Activated naive CD4-positive, alpha-beta T cell treated with anti-CD3 and anti-CD28 coated beads, Interleukin-2, amount 50 U/mL, for 16 hours (primary cell): ENCODE data around the gene BTBD3.
A peak's percentile ranks its signal among the peaks of the same experiment; 100 is the strongest.

Source experiments
- DNase-seq: peaks from one replicate; pipeline ENCODE4 v3.0.0-alpha.2; 2020

The BTBD3 gene

DNA sequence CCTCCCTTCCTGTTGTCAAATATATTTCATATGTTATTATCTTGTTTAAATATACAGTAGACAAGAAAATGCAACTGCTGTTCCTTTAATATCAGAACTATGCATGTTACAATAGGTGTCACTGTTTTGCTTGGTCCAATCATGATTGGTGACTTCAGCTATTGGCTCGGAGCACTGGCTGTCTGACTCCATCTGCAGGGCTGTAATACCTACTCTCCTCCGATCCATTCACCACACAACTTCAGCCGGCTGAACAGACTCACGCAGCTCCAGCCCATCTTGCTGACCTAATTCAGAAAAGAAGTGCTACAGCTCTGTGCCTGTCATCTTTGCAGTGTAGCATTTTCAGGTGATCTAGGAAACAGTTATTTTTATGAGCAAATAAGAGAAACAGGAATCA, at the start of gene BTBD3:
TSS of gene BTBD3 (plus strand) at position 231 of the 400 bp plus-strand sequence. CDS start 383 bp downstream, outside the sequence.
- DNase-seq = no peak

DNA sequence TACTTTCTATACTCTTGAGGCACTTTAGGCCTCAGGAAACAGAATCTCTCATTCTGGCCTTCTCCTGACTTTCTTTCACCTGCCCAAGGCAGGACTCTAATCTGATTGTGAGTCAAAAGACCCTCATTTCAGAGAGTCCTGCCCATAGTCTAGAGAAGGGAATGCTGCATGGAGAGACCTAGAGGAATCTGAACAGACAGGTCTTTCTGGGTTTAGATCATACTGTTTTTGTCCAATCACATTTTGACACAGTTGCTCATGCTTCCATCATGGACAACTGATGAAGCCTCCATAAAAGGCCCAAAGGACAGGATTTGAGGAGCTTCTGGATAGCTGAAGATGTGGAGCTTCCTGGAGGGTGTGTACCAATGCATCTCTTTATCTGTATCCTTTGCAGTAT, 48.1 kb upstream of the BTBD3 start:
- no peak for DNase-seq

DNA sequence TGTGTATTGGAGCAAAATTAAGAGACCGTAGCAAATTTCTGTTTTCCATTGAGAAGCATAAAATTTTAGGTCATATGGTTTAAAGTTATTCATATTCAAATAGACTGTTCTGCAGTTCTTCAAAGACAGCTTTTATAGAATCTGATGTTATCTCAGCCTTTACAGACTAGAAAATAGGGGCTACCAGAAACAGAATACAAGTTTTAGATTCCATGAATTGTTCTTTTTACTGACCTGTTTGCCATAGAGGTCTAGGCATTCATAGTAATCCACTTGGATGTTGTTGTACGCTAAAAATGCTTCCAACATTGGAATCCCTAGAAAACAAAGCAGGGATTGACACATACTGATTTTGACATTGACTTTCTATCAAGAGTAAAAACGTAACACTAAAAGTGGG, 47.3 kb upstream of the BTBD3 start:
- DNase-seq = no peak

DNA sequence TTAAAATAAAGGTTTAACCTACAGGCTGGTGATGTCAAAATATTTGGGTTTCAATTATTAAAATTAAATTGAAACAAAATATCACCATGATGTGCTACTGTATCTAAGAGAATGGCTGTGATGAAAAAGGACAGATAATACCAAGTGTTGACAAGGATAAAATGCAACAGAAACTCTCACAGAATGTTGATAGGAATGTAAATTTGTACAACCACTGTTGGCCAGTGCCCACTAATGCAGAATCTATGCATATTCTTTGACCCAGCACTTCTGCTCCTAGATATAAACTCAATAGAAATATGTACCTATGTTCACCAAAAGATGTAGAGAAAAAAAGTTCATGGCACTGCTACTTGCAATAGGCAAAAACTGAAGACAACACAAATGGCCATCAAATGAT, 41.1 kb upstream of the BTBD3 start:
- DNase-seq = no peak

DNA sequence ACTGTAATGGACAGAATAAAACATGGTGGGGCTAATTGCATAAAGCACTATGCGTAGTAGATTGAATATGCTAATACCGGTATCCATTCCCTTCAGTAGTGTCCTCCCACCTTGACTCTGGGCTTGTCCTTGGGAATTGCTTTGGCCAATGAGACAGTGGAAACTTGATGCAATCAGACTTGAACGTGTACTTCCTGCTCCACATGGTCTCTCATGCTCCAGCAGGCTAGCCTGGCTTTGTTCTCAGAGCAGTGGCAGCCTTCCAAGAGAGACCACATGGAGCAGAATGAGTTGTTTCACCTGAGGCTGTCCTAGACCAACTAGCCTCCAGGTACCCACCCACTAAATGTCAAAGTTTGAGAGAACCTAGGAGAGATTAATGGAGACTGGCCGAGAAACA, 37.0 kb upstream of the BTBD3 start:
- no peak for DNase-seq

DNA sequence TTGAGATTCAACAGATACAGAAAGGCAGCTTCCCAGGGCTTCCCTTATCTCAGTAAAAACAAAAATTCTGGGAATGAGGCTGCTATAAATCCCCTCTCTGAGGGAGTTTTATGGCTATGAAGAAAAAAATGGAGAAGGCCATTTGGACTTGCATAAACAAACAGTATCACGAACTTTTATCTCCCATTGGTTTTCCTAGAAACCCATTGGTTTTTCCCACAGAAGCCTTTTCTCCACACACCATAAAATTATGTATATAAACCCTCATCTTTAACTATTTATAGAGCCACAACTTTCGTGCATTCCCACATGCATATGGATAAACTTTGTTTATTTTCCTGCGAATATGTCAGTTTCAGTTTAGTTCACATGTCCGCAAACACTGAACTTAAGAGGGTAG, 36.2 kb upstream of the BTBD3 start:
- DNase-seq = no peak

DNA sequence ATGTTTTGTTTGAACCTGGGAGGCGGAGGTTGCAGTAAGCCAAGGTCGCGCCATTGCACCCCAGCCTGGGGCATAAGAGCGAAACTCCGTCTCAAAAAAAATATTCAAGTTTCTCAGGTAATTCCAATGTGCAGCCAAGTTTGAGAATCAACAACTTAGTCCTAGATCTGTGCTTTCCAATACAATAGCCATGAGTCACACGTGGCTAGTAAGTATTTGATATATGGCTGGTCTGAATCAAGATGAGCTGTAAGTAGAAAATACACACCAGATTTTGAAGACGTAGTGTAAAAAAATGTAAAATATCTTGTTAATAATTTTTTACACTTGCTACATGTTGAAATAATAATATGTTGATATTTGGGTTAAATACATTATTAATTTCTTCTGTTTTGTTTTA, 35.0 kb upstream of the BTBD3 start:
- DNase-seq = no peak

DNA sequence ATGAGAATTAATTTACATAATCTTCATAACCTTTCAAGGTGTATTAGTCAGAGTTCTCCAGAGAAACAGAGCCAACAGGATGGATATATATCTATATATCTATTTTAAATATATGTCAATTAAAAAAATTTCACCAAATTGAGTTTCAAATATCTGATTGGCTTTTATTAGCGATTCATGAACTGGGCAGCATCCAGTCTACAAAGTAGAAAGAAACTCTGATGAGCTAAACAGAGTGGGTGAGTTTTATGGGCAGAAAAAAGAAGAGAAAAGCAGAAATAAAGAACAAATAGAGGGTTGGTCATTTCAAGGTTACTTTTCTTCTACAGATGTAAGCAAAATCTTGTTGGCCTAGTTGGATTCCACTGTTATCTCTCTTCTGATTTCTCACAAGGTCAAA, 29.0 kb upstream of the BTBD3 start:
- DNase-seq = no peak

DNA sequence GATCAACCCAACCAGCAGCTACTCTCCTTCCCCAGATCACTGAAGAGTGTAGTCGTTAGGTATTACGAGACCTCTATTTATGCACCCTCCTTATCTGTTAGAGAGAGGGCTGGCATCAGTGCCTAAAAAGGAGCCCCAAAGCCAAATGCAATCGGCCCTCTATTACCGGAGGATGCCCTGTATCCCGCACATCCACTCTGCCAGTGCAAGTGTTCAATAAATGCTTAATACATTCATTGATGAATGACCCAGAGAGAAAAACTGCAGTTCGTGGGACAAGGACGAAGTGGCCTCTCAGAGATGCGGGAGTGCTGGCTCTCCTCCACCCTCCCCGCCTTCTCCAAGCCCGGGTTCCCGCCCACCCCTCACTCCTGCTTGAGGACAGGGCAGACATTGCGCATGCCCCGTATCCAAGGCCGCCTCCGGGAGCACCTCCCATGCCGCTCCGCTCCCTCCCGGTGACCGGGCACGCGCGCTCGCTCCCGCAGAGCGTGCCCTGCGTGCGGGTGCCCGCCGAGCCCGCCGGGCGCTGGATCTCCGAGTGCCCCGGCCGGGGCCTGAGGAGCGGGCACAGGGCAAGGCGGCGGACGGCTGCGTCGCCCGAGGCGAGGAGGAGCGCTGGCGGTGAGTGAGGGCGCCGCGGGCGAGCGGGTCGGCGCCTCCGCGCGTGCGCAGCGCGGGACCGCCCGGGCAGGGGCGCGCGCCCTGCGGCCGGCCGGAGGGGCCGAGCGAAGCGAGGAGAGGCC, 27.2 kb upstream of the BTBD3 start:
- DNase-seq = peak; percentile 59

DNA sequence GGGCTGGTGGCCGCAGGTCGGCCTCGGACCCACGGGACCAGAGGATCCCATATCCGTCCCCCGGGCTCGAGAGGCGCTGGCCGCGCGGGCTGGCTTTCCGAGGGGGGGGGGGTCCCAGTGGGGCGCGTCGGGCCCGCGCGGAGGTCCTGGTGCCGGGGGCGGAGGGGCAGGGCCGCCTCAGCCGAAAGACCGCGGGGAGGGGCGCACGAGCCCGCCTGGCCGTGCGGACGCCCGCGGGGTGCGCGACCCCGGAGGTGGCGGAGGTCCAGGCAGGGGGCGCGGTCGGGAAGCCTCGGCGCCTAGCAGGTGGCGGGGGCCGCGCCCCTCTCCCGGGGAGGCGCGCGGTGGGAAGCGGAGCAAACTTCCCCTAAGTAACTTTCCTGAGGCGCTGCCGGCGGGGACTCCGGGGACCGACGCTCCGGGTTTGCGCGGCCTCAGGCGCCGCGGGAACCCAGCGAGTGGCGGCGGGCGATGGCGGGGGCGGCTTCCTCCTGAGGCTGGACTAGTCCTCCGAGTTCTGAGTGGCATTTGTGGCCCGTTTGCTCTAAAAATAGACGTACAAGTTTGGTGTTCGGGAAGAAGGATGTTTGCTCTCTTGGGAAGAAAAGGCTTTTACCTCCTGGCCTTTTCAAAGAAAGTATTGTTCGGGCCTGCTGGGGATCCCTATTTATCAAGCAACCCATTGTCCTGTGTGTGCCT, 26.5 kb upstream of the BTBD3 start:
- DNase-seq = peak; percentile 24

DNA sequence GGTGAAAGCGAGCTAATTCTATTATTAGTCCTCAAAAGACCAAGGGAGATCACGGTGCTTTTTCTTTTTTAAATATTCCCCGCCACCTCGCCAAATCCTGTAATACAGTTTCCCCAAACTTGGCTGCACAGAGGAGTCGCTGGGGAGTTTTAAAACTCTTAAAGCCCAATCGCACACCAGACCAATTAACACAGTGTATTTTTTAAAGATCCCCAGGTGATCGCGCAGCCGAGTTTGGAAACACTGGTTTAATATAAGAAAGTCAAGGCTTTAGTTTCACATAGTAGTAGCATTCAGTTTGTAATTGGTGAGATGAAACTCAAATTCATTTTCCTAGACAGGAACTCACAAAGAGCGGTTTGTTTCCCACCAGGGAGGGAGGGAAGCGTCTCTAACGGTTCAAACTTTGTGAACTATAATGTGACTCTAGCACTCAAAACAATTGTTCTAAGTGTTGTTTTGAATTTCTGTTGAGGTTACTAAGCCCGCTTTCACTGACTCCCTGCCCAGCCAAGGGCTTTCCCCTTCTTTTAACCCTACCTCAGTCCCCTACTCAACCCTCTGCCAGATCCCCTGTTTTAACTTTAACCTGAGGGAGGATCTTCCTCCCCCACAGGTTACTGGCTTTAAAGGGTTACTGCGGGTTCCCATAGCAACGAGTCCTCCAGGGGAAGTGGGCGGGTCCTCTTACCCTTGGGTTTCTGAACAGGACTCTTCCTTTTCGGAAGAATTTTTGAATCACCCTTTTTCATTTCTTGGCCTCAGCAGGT, 25.7 kb upstream of the BTBD3 start:
- DNase-seq = peak; percentile 39

DNA sequence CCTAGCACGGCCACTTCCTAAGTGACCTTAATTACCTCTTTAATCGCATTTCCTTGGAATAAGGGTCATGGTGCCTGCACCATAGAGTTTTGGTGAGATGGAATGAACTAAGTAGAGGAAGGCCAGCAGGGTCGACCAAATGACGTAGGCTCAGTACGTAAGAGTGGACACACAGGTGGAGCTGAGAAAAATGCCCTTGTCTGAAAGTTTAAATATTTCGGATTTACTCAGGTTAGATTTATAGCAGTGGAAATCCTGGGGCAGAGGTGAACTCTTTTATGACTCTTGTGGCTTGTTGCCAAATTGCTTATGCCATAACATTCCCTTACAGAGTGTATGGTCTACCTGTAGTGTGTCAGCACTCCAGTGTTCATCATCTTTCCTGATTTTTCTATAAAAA, 23.6 kb upstream of the BTBD3 start:
- DNase-seq = no peak

DNA sequence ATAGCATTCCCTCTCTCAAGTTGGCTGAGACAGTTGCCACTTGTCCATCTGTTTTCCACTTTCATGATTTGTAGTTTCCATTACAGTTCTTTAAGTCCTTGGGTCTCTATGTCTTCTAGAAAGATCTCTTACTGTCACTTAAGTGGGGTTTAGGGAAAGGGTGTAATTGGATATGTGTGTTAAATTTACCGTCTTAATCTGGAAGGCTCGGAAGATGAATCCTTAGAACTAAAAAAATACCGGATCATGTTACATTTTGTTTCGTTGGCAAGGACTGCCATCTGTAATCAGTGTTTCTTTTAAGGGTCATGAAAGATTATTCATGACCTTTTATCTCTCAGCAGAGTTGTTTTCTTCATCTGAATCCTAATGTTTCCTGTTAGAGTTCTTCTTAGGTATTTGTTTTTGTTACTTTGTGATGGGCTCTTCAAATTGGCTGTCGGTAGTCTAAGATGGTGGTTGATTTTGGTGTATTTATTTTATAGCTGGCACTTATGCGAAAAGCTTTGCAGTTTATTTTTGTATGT, 21.8 kb upstream of the BTBD3 start:
- no peak for DNase-seq

DNA sequence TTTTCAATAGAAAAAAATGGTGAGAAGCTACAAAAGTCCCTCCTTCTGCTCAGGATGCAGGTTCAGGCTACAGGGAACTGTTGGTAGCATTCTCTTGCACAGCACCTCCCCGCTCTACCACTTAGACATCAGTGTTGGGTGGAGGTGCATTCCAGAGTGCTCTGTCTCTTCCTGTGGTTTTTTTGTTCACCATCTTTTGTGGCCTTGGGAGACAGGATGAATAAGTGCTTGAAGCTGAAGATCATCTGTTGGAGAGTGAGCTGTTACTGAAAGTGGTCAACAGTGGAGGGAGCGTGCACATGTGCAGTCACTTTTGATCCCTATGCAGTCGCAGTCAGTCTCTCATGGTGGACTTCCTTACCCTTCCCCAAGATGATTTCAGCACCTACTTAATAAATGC, 16.6 kb upstream of the BTBD3 start:
- DNase-seq = no peak

DNA sequence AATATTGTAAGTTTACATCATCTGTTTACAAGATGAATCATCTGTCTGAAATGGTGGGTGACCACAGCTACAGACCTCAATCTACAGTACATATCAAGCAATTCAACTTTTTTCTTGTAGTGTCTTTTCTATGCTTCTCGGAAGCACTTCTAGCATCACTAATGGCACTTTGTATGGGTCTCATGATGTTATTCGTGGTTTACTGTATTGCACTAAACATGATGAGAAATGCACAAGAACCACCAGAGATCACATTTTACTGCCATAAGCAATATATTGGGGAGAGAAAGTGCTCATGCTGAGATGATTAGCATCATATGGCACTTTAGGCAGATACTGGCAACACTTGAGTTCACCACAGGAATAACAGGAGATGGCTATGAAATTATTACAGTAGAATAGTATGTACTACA, 15.4 kb upstream of the BTBD3 start:
- DNase-seq = no peak

DNA sequence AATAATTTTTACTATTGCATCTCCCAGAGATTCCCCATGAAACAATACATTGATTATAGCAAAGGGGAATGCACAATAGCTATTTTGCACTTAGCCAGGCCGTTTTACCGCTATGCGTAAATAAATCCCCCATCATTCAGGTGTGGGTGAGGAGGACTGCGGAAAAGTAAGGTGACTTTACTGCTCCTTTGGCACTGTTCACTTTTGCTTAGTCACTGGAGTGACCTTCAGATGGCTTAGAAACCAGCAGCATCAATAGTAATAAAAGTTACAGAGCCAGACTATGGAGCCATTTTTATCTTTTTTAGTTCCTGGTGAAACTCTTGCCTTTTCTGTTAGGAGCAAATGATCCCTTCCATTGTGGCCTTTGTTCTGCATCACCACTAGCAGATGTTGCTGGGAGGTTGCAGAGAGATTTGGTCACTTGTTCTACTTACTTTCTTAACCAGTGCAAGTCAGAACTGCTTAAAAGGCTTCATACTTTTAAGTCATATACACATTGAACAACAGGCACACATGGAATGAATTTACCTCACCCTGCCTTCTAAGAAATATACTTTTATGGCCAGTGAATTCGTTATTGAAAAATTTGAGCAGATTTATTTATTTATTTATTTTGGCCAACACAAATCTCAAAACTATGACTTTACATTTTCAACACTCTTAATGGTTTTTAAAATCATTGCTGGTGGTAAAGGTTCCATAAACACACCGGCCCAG, 12.1 kb upstream of the BTBD3 start:
- DNase-seq = no peak

DNA sequence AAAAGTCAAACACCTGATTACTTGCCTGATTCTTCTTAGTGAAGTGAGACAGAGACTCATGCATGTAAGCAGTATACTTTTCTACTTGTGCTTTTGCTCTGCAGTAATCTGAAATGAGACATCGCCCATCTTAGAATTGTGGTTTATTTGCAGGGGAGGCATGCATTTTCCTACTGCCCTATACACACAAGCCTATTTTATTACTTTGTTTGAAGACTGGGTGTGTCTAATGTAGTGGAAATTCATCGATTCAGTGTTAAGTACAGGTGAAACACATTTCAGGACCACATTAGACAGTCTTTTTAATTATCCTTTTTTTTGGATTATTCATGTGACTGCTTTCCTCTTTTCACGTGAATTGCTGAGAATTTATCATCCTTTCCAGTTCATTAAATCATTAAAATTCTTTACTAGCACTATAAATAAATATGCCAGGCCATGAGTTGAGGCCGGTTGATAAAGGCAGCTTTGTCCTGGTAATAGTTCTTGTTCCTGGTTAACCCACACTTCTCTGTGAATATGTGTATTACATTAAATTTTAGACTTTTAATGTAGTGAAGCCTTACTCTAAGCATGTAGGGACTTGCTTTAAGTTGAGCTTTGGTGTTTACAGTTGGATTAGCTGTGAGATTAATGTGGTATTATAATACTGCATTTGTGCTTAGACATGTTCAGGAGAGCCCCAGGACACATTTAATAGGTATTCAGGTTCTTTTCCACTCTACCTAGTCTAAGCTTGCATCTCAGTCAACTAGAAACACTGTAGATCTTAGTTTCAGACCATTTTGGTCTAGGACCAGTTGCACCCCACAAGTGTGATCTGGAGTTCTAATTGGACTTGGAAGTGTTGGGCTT, 10.8 kb upstream of the BTBD3 start:
- no peak for DNase-seq

DNA sequence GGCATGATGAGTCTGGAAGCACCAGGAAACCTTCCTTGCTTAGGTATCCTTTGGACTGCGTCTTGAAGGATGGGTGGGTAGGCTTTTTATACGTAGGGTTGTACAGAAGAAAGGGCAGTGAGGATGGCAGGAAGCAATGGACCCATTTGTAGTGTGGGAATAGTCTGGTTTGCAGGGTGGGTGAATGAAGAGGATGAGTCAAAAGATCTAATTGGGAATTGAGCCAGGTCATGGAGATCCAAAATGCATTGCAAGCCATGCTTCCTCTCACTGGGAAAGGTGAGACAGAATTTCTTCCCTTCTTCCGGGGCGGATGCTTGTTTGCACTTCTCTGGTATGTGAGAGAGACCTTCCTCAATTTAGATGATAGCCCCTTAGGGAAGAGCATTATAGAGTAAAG, 10.1 kb upstream of the BTBD3 start:
- DNase-seq = no peak

DNA sequence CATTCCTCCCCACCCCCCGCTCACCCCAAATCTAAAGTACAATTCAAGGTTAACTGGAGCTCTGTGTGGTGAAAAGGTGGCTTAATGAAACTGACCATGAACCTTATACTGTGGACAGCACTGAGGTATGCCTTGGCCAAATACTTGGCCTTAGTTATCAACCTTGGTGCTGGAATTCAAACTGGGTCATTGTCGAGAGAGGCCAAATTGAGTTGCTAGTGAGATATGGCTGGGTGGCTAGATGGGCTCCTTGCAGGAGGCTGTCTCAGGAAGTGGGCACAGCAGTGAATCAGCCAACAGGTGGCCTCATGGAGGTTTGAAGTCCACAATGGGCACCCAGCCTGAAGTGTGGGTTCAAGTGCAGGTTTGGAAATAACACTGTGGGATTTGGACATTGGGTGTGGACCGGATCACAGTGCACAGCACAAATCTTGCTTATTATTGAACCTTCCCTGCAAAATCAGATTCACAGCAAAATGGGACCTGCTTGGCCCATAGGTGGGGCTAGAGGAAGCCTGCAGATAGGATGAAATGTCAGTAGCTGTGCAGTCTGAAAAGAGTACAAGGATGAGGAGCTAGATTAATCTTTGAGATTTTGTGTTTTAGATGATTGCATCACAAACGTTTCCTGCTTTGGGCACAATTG, 5.6 kb upstream of the BTBD3 start:
- no peak for DNase-seq

DNA sequence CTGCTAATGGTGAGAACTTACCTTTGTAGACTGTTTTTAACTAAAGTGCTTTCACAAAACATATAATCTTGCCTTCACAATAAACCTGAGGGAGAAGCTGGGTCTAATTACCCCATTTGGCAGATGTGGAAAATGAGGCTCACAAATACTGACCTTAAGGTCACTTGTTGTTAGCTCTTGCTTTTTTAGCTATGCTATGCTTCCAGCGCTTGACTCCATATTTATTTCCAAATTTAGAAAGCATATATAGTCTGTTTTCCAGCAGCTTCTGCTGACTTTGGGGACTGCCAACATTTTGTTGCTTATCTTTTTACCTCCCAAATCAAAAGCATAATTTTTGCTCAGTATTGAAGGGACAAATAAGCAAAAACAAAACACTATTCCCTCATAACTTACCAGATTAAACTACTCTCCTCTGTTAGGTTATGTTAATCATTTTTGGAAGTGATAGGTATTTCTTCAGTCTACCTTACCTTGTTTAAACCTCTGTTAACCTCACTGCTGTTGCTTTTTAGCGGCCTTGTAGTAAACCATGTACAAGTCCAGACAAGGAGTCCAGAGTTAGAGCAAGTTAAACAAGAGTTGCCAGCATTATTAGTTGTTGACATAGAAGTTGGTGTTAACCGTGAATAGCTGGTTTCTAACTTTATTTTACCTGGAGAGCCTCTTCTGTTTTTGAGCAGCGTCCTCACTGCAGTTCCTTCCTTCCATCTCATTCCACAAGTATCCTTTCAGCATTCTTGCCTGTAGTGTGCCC, 4.9 kb upstream of the BTBD3 start:
- no peak for DNase-seq

DNA sequence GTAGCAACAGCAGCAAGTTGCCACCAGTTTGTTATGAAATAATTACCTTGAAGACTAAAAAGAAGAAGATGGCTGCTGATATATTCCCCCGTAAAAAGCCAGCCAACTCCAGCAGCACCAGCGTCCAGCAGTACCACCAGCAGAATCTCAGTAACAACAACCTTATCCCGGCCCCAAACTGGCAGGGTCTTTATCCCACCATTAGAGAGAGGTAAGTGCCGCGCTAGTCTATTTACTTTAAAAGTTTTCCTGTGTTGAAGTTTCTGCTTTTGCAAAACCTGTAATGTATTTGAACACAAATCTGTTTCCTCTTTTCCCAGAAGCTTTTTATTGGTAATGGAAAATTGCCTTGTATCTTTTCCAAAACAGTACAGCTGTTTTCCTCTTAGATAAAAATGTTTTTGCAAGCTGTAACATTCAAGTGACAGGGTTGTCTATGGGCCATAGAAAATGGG, 725 bp downstream of the BTBD3 start:
- DNase-seq = no peak
